ENCODE measurements around the gene IL21R.

IL21R gene

GRCh38 chr16:27401768-27402568 is at the start of gene IL21R:
IL21R (plus strand) TSS chr16:27402174; CDS start chr16:27430072, 27,898 bp downstream.
- peak; percentile 67 for DNase-seq (ENCODE audit: insufficient read length, low spot score)
- no peak for FAIRE-seq
- no peak for TF ChIP-seq POLR2A (IDR thresholded peaks at IDR 0.05; ENCODE audit: low read depth, low read length)

- DNase-seq (ENCODE audit: insufficient read length, low spot score), result no peak
- no peak for FAIRE-seq
- no peak for TF ChIP-seq POLR2A (IDR thresholded peaks at IDR 0.05; ENCODE audit: low read depth, low read length)
Measured at GRCh38 chr16:27353853-27354252, 48.1 kb upstream of the IL21R start.

- TF ChIP-seq POLR2A (IDR thresholded peaks at IDR 0.05; ENCODE audit: low read depth, low read length), result no peak
- no peak for FAIRE-seq
- peak; percentile 47 for DNase-seq (ENCODE audit: insufficient read length, low spot score)
Measured at GRCh38 chr16:27355610-27356009, 46.4 kb upstream of the IL21R start.

GRCh38 chr16:27356794-27357193 is 45.2 kb upstream of the IL21R start:
- no peak for TF ChIP-seq POLR2A (IDR thresholded peaks at IDR 0.05; ENCODE audit: low read depth, low read length)
- FAIRE-seq (no peak), DNase-seq (ENCODE audit: insufficient read length, low spot score) (no peak)

- no peak for TF ChIP-seq POLR2A (IDR thresholded peaks at IDR 0.05; ENCODE audit: low read depth, low read length)
- no peak for FAIRE-seq
- DNase-seq (ENCODE audit: insufficient read length, low spot score), result no peak
Measured at GRCh38 chr16:27359051-27359450, 42.9 kb upstream of the IL21R start.

- no peak for DNase-seq (ENCODE audit: insufficient read length, low spot score)
- no peak for TF ChIP-seq POLR2A (IDR thresholded peaks at IDR 0.05; ENCODE audit: low read depth, low read length)
- FAIRE-seq, result no peak
Measured at GRCh38 chr16:27359615-27360014, 42.4 kb upstream of the IL21R start.

- FAIRE-seq, result no peak
- no peak for DNase-seq (ENCODE audit: insufficient read length, low spot score)
- no peak for TF ChIP-seq POLR2A (IDR thresholded peaks at IDR 0.05; ENCODE audit: low read depth, low read length)
Measured at GRCh38 chr16:27361987-27362386, 40.0 kb upstream of the IL21R start.

- DNase-seq (ENCODE audit: insufficient read length, low spot score) (no peak), FAIRE-seq (no peak)
- TF ChIP-seq POLR2A (IDR thresholded peaks at IDR 0.05; ENCODE audit: low read depth, low read length), result no peak
Measured at GRCh38 chr16:27362570-27363245, 39.3 kb upstream of the IL21R start.

- TF ChIP-seq POLR2A (IDR thresholded peaks at IDR 0.05; ENCODE audit: low read depth, low read length), result no peak
- DNase-seq (ENCODE audit: insufficient read length, low spot score) (no peak), FAIRE-seq (no peak)
Measured at GRCh38 chr16:27363246-27363632, 38.7 kb upstream of the IL21R start.

GRCh38 chr16:27363797-27364196 is 38.2 kb upstream of the IL21R start:
- FAIRE-seq (no peak), DNase-seq (ENCODE audit: insufficient read length, low spot score) (no peak)

GRCh38 chr16:27364493-27365141 is 37.4 kb upstream of the IL21R start:
- DNase-seq (ENCODE audit: insufficient read length, low spot score) (no peak), FAIRE-seq (no peak)
- no peak for TF ChIP-seq POLR2A (IDR thresholded peaks at IDR 0.05; ENCODE audit: low read depth, low read length)

More at GRCh38 chr16:27363797-27364196, 38.2 kb upstream of the IL21R start:
- TF ChIP-seq POLR2A (IDR thresholded peaks at IDR 0.05; ENCODE audit: low read depth, low read length), result no peak

GRCh38 chr16:27365142-27366089 is 36.6 kb upstream of the IL21R start:
- TF ChIP-seq POLR2A (IDR thresholded peaks at IDR 0.05; ENCODE audit: low read depth, low read length), result no peak
- DNase-seq (ENCODE audit: insufficient read length, low spot score) (no peak), FAIRE-seq (no peak)

- no peak for DNase-seq (ENCODE audit: insufficient read length, low spot score)
- FAIRE-seq, result no peak
- TF ChIP-seq POLR2A (IDR thresholded peaks at IDR 0.05; ENCODE audit: low read depth, low read length), result no peak
Measured at GRCh38 chr16:27366687-27367460, 35.1 kb upstream of the IL21R start.
